ENCODE measurements around the gene USP26. TPM values are rescaled to one million over a fixed set of nuclear protein-coding genes. Genes with fewer than 3 reads are reported as not detected.

The USP26 gene
- total RNA-seq, 1 experiment from 2014 or later, result not detected

GRCh38 chrX:132999209-132999608, 97.7 kb downstream of the USP26 start:
- no peak for ATAC-seq
- ChIA-PET CTCF (no interaction called here), POLR2A (ENCODE audit: unreplicated experiment) (no interaction called here)
- DNase-seq, result no peak
- Histone ChIP-seq H3K4me1 (ENCODE audit: insufficient read depth, low read length) (no peaks in the 10 kb centered on the region), H3F3A (ENCODE audit: low read length, unreplicated experiment) (no peaks in the 10 kb centered on the region), H3K9me3 (ENCODE audit: low read length) (no peaks in the 10 kb centered on the region), H2AFZ (ENCODE audit: low read length) (no peak overlapping the region), H3K79me2 (ENCODE audit: low read length) (no peaks in the 10 kb centered on the region), H3K4me3 (ENCODE audit: low read length) (no peak overlapping the region), H4K20me1 (ENCODE audit: low read length) (no peaks in the 10 kb centered on the region), H3K36me3 (ENCODE audit: low read depth, low read length) (no peaks in the 10 kb centered on the region), H3K9me2 (replicated peaks; ENCODE audit: low read length) (no peaks in the 10 kb centered on the region), H3K27me3 (ENCODE audit: low read length) (no peaks in the 10 kb centered on the region), H3K27ac (ENCODE audit: low read length) (no peak overlapping the region), H3K4me2 (ENCODE audit: low read length) (no peak overlapping the region), H3K9ac (ENCODE audit: low read length) (no peak overlapping the region)
- TF ChIP-seq EZH2 (IDR thresholded peaks at IDR 0.05; ENCODE audit: low read length, unreplicated experiment) (no peak), CTCF (conservative IDR thresholded peaks at IDR 0.05; ENCODE audit: low read depth, low read length) (no peak), EZH2phosphoT487 (IDR thresholded peaks at IDR 0.05; ENCODE audit: borderline replicate concordance, low read length) (no peak)
- intact Hi-C loops (cut with micrococcal nuclease), result no loop called here
- BruUV-seq (replicated peaks), result no TSS peak

GRCh38 chrX:132990835-132991234, 106.1 kb downstream of the USP26 start:
- no peaks in the 10 kb centered on the region for H3K79me2 ChIP-seq (ENCODE audit: low read length)
- H3K4me3 ChIP-seq (ENCODE audit: low read length), result no peak overlapping the region
- TF ChIP-seq CTCF (conservative IDR thresholded peaks at IDR 0.05; ENCODE audit: low read depth, low read length) (no peak), EZH2phosphoT487 (IDR thresholded peaks at IDR 0.05; ENCODE audit: borderline replicate concordance, low read length) (no peak), EZH2 (IDR thresholded peaks at IDR 0.05; ENCODE audit: low read length, unreplicated experiment) (no peak)
- no peak overlapping the region for H3K27ac ChIP-seq (ENCODE audit: low read length)
- no peak overlapping the region for H3K4me2 ChIP-seq (ENCODE audit: low read length)
- no peak overlapping the region for H2AFZ ChIP-seq (ENCODE audit: low read length)
- no peaks in the 10 kb centered on the region for H3K27me3 ChIP-seq (ENCODE audit: low read length)
- DNase-seq (no peak), ATAC-seq (no peak)
- H3K4me1 ChIP-seq (ENCODE audit: insufficient read depth, low read length), result peaks cover 12% of the 10 kb centered on the region
- H4K20me1 ChIP-seq (ENCODE audit: low read length), result no peaks in the 10 kb centered on the region
- no peak overlapping the region for H3K9ac ChIP-seq (ENCODE audit: low read length)
- no peaks in the 10 kb centered on the region for H3K36me3 ChIP-seq (ENCODE audit: low read depth, low read length)
- BruUV-seq (replicated peaks), result no TSS peak
- H3K9me2 ChIP-seq (replicated peaks; ENCODE audit: low read length), result no peaks in the 10 kb centered on the region
- no peaks in the 10 kb centered on the region for H3F3A ChIP-seq (ENCODE audit: low read length, unreplicated experiment)
- intact Hi-C loops (cut with micrococcal nuclease), result no loop called here
- ChIA-PET CTCF (no interaction called here), POLR2A (ENCODE audit: unreplicated experiment) (no interaction called here)
- H3K9me3 ChIP-seq (ENCODE audit: low read length), result no peaks in the 10 kb centered on the region

GRCh38 chrX:132986556-132986955, 110.4 kb downstream of the USP26 start:
- no TSS peak for BruUV-seq (replicated peaks)
- Histone ChIP-seq H3K9me3 (ENCODE audit: low read length) (no peaks in the 10 kb centered on the region), H3F3A (ENCODE audit: low read length, unreplicated experiment) (no peaks in the 10 kb centered on the region), H3K9me2 (replicated peaks; ENCODE audit: low read length) (no peaks in the 10 kb centered on the region), H3K79me2 (ENCODE audit: low read length) (no peaks in the 10 kb centered on the region), H3K9ac (ENCODE audit: low read length) (no peak overlapping the region), H3K36me3 (ENCODE audit: low read depth, low read length) (no peaks in the 10 kb centered on the region), H3K4me2 (ENCODE audit: low read length) (peak overlapping the region; percentile 22; the same call in 1 of the 2 replicates), H3K27ac (ENCODE audit: low read length) (peak overlapping the region; percentile 7; the same call in 1 of the 2 replicates), H3K27me3 (ENCODE audit: low read length) (no peaks in the 10 kb centered on the region), H2AFZ (ENCODE audit: low read length) (no peak overlapping the region), H3K4me3 (ENCODE audit: low read length) (no peak overlapping the region), H3K4me1 (ENCODE audit: insufficient read depth, low read length) (peaks cover 12% of the 10 kb centered on the region), H4K20me1 (ENCODE audit: low read length) (no peaks in the 10 kb centered on the region)
- ChIA-PET CTCF (interaction anchor here (1.0 kb wide), 1 partner anchor 19 kb away, joined by 3 read pairs; no protein-coding TSS in a partner anchor), POLR2A (ENCODE audit: unreplicated experiment) (no interaction called here)
- intact Hi-C loops (cut with micrococcal nuclease), result no loop called here
- DNase-seq (peak; percentile 35), ATAC-seq (no peak; the same call in 1 of the 2 replicates)
- no peak for TF ChIP-seq CTCF (conservative IDR thresholded peaks at IDR 0.05; ENCODE audit: low read depth, low read length)
- no peak for TF ChIP-seq EZH2phosphoT487 (IDR thresholded peaks at IDR 0.05; ENCODE audit: borderline replicate concordance, low read length)
- TF ChIP-seq EZH2 (IDR thresholded peaks at IDR 0.05; ENCODE audit: low read length, unreplicated experiment), result no peak
